Uterus (tissue), 2 donors: Measurements from ENCODE around the gene SPTB.

ENCODE experiments used
- CTCF ChIP-seq, 4 experiments: fragments of 200-600 bp in 2 of 4; fragments of 450-650 bp in 2 of 4; sonication (generic) in 2 of 4; IDR thresholded peaks; one replicate each; pipeline ENCODE4 v1.5.1; 2016 to 2019; ENCODE audit warnings: antibody characterized with exemption in 4 of 4, mild to moderate bottlenecking in 2 of 4, moderate library complexity in 1 of 4
- POLR2A ChIP-seq, 2 donors: fragments of 450-650 bp; IDR thresholded peaks; one replicate each; pipeline ENCODE4 v1.6.1; 2016; ENCODE audit warnings: antibody characterized with exemption in 2 of 2, mild to moderate bottlenecking in 1 of 2, moderate library complexity in 1 of 2

GRCh38 chr14:64804754-64805260 lies 74.9 kb downstream of the SPTB start:
- TF ChIP-seq CTCF (IDR thresholded peaks at IDR 0.05) = no peak
- no peak for TF ChIP-seq POLR2A (IDR thresholded peaks at IDR 0.05)
